Measurements from ENCODE around the gene ANXA6. TPM values are rescaled to one million over a fixed set of nuclear protein-coding genes. Genes with fewer than 3 reads are reported as not detected.

ANXA6 gene
- polyA plus RNA-seq, 3 donors = 60.6 to 124 (median 93.5) TPM

DNA sequence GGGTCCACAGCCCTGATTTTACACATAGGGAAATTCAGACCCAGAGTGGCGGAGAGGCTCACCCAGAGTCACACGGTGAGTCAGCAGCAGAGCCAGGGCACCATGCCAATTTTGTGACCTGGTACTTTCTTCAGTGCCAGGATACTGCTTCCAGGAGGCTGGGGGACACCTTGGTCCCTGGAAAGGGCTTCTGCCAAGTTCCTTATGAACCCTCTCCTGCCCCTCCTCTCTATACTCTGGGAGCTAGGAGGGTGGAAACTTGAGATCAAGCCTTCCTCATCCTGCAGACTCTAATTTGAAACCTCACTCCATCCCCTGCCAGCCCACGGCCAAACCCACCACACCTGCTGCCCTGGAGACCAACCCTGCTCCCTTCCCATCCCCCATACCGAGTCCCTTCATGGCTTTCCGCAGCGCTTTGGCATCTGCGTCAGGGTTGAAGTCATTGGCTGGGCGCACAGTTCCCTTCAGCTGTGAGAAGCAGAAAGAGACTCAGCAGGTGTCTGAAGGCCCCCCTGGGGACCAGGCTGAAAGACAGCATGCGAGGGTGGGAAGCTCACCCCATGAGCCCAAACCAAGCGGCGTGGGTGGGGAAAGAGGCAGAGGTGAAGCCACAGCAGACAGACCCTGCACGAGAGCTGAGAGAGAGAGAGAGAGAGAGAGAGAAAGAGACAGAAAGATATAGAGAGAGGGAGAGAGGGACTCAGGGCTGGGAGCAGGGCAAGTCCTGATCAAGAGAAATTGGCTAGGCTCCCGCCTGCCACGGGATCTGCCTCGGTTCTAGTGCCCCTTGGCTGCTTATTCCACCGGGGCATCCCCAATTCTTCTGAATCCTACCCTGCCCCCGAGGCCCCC is 33.5 kb downstream of the ANXA6 start:
- no peak overlapping the region for H2AFZ ChIP-seq (ENCODE audit: insufficient read depth, low read depth, low read length, poor library complexity, severe bottlenecking)
- no peak overlapping the region for H3K9ac ChIP-seq (ENCODE audit: insufficient read depth, low read length, poor library complexity, severe bottlenecking)
- Mint-ChIP-seq H3K4me3 (no peak overlapping the region), H3K4me1 (peaks cover 34% of the 10 kb centered on the region), H3K36me3 (peaks cover 74 to 84% of the 10 kb centered on the region in 2 donors), H3K27me3 (ENCODE audit: low read depth in 3 of 3) (no peaks in the 10 kb centered on the region), H3K9me3 (no peaks in the 10 kb centered on the region), H3K27ac (peak overlapping the region in 6 of 7 donors; percentile 38 to 94 (median 85))
- peaks cover 73 to 79% of the 10 kb centered on the region in 2 donors for H3K36me3 ChIP-seq (replicated peaks in 1 of 2; ENCODE audit: control insufficient read depth in 1 of 2, insufficient read depth in 2 of 2, low read length in 2 of 2)
- no peak for TF ChIP-seq CTCF (IDR thresholded peaks at IDR 0.05)
- no peak overlapping the region for H3K4me3 ChIP-seq (replicated peaks in 1 of 3; ENCODE audit: low read depth in 2 of 3, low read length in 3 of 3)
- H3K4me1 ChIP-seq (ENCODE audit: control insufficient read depth in 1 of 2, insufficient read depth in 2 of 2, low read length in 2 of 2) = peaks cover 27 to 31% of the 10 kb centered on the region in 2 donors
- no peak overlapping the region for H3K4me2 ChIP-seq (replicated peaks; ENCODE audit: extremely low read depth, low read length, poor library complexity, severe bottlenecking)
- H3K79me2 ChIP-seq (ENCODE audit: insufficient read depth, low read length) = peaks cover 25% of the 10 kb centered on the region
- intact Hi-C loops (cut with micrococcal nuclease) = loop anchor here in 1 of 2 donors (2.0 kb wide), 1 partner anchor 41 kb away; no protein-coding TSS in a partner anchor
- peaks cover 28% of the 10 kb centered on the region for H4K20me1 ChIP-seq (ENCODE audit: insufficient read depth, low read length)
- peak overlapping the region; percentile 17 to 51 for H3K27ac ChIP-seq (ENCODE audit: low read depth in 1 of 2, low read length in 2 of 2)
- H3K9me3 ChIP-seq (replicated peaks in 1 of 2; ENCODE audit: control insufficient read depth in 1 of 2, insufficient read depth in 1 of 2, low read length in 2 of 2) = no peaks in the 10 kb centered on the region
- WGBS (ENCODE audit: insufficient coverage) = 81% methylated on average over 16 of the region's 17 CpGs
- DNase-seq = peak; percentile 33 to 76 (median 65)
- H3K27me3 ChIP-seq (ENCODE audit: control insufficient read depth in 2 of 2, insufficient read depth in 2 of 2, low read length in 2 of 2) = no peaks in the 10 kb centered on the region

DNA sequence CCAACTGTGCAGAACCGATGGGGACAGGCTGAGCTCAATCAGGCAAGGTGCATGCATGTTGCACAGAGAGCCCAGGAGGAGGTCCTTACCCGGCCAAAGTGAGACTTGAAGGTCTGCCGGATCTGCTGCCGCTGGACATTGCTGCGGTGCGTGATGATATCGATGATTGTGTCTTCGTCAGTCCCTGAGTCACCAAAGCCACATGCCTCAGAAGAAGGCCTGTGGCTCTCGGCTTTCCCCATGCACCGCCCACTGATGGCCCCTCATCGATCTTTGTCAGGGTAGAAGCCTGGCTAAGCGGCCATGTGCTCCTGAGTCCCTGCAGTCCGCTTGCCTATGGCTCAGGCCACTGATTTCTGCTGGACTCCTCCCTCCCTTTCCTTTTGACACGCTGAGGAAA is 34.8 kb downstream of the ANXA6 start:
- H3K9me3 ChIP-seq (replicated peaks in 1 of 2; ENCODE audit: control insufficient read depth in 1 of 2, insufficient read depth in 1 of 2, low read length in 2 of 2) = no peaks in the 10 kb centered on the region
- Mint-ChIP-seq H3K4me3 (no peak overlapping the region), H3K27ac (peak overlapping the region in 5 of 7 donors; percentile 12 to 92 (median 58)), H3K9me3 (no peaks in the 10 kb centered on the region), H3K4me1 (peaks cover 34% of the 10 kb centered on the region), H3K27me3 (ENCODE audit: low read depth in 3 of 3) (no peaks in the 10 kb centered on the region), H3K36me3 (peaks cover 71 to 84% of the 10 kb centered on the region in 2 donors)
- TF ChIP-seq CTCF (IDR thresholded peaks at IDR 0.05) = no peak
- peaks cover 28% of the 10 kb centered on the region for H4K20me1 ChIP-seq (ENCODE audit: insufficient read depth, low read length)
- no peak overlapping the region for H3K4me3 ChIP-seq (replicated peaks in 1 of 3; ENCODE audit: low read depth in 2 of 3, low read length in 3 of 3)
- H3K4me2 ChIP-seq (replicated peaks; ENCODE audit: extremely low read depth, low read length, poor library complexity, severe bottlenecking) = no peak overlapping the region
- peaks cover 68 to 79% of the 10 kb centered on the region in 2 donors for H3K36me3 ChIP-seq (replicated peaks in 1 of 2; ENCODE audit: control insufficient read depth in 1 of 2, insufficient read depth in 2 of 2, low read length in 2 of 2)
- 97% methylated on average over 12 of the region's 14 CpGs for WGBS (ENCODE audit: insufficient coverage)
- H3K27me3 ChIP-seq (ENCODE audit: control insufficient read depth in 2 of 2, insufficient read depth in 2 of 2, low read length in 2 of 2) = no peaks in the 10 kb centered on the region
- no peak overlapping the region for H3K9ac ChIP-seq (ENCODE audit: insufficient read depth, low read length, poor library complexity, severe bottlenecking)
- peak overlapping the region in 1 of 2 donors; percentile 51 for H3K27ac ChIP-seq (ENCODE audit: low read depth in 1 of 2, low read length in 2 of 2)
- intact Hi-C loops (cut with micrococcal nuclease) = no loop called here
- H2AFZ ChIP-seq (ENCODE audit: insufficient read depth, low read depth, low read length, poor library complexity, severe bottlenecking) = no peak overlapping the region
- H3K79me2 ChIP-seq (ENCODE audit: insufficient read depth, low read length) = peaks cover 25% of the 10 kb centered on the region
- H3K4me1 ChIP-seq (ENCODE audit: control insufficient read depth in 1 of 2, insufficient read depth in 2 of 2, low read length in 2 of 2) = peaks cover 27 to 31% of the 10 kb centered on the region in 2 donors
- no peak for DNase-seq

All from CD14-positive monocyte (primary cell).